Kidney epithelial cell (primary cell): ENCODE data around the gene PCDHGB3. TPM values are rescaled to one million over a fixed set of nuclear protein-coding genes. Genes with fewer than 3 reads are reported as not detected.
A peak's percentile ranks its signal among the peaks of the same experiment; 100 is the strongest.

ENCODE experiments used
- DNase-seq: peaks from one replicate; pipeline ENCODE4 v3.0.0-alpha.2; 2010; ENCODE audit warnings: low read depth
- H3K27me3 ChIP-seq: 2 replicates; pipeline ENCODE4 v1.6.0; 2011; ENCODE audit warnings: low read length; ENCODE audit not compliant: control insufficient read depth, insufficient read depth
- H3K36me3 ChIP-seq: 2 replicates; pipeline ENCODE4 v1.5.1; 2011; ENCODE audit warnings: low read length; ENCODE audit not compliant: control insufficient read depth, insufficient read depth
- H3K4me3 ChIP-seq: 2 replicates; pipeline ENCODE4 v1.5.1; 2011; ENCODE audit warnings: low read depth, mild to moderate bottlenecking, control low read depth, low read length
- total RNA-seq: library from RNA; depleted of rRNA; stranded (reverse); fragments of >200 nt; gene quantifications from 2 replicates; pipeline ENCODE4 v1.2.3, GENCODE V29; 2015
- TF ChIP-seq, protein P1 (sequence below): IDR thresholded peaks from 2 replicates; pipeline ENCODE4 v1.5.1; 2011; ENCODE audit warnings: mild to moderate bottlenecking, moderate library complexity, low read length, control low read depth, inconsistent platforms; ENCODE audit not compliant: insufficient read depth, poor library complexity, severe bottlenecking

PCDHGB3 gene
- total RNA-seq, 1 donor from 2014 or later = 1.3 TPM

DNA sequence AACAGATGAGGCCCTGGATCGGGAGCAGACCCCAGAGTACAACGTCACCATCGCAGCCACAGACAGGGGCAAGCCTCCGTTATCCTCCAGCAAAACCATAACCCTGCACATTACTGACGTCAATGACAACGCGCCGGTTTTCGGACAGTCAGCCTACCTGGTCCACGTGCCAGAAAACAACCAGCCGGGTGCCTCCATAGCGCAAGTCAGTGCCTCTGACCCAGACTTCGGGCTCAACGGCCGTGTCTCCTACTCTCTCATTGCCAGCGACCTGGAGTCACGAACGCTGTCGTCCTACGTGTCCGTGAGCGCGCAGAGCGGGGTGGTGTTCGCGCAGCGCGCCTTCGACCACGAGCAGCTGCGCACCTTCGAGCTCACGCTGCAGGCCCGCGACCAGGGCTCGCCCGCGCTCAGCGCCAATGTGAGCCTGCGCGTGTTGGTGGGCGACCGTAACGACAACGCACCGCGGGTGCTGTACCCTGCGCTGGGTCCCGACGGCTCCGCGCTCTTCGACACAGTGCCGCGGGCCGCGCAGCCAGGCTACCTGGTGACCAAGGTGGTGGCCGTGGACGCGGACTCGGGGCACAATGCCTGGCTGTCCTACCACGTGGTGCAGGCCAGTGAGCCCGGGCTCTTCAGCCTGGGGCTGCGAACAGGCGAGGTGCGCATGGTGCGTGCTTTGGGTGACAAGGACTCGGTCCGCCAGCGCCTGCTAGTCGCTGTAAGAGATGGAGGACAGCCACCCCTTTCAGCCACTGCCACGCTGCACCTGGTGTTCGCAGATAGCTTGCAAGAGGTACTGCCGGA, 49.2 kb downstream of the PCDHGB3 start:
- Histone ChIP-seq H3K27me3 (peaks cover 22% of the 10 kb centered on the region), H3K4me3 (no peak overlapping the region), H3K36me3 (peaks cover 1% of the 10 kb centered on the region)
- no peak for DNase-seq
- TF ChIP-seq, protein P1, sequence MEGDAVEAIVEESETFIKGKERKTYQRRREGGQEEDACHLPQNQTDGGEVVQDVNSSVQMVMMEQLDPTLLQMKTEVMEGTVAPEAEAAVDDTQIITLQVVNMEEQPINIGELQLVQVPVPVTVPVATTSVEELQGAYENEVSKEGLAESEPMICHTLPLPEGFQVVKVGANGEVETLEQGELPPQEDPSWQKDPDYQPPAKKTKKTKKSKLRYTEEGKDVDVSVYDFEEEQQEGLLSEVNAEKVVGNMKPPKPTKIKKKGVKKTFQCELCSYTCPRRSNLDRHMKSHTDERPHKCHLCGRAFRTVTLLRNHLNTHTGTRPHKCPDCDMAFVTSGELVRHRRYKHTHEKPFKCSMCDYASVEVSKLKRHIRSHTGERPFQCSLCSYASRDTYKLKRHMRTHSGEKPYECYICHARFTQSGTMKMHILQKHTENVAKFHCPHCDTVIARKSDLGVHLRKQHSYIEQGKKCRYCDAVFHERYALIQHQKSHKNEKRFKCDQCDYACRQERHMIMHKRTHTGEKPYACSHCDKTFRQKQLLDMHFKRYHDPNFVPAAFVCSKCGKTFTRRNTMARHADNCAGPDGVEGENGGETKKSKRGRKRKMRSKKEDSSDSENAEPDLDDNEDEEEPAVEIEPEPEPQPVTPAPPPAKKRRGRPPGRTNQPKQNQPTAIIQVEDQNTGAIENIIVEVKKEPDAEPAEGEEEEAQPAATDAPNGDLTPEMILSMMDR = no peak

DNA sequence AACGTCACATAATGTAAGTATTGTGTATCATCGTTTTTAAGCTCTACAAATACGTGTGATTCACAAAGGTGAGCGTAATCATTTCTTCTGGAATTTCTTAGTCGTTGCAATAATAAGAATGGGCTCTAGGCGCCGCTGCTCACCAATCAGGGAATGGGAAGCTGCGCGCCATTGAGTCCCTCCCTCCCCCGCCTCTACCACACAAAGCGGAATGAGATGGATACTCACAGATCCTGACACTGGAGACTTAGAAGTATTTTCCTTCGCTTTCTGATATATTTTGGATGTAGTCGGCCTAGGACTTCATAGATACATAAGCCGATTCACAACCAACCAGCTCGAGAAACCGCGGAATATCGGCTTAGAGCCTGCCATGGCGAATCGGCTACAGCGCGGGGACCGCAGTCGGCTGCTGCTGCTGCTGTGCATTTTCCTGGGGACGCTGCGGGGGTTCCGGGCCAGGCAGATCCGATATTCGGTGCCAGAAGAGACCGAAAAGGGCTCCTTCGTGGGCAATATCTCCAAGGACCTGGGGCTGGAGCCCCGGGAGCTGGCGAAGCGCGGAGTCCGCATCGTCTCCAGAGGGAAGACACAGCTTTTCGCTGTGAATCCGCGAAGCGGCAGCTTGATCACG, 50.9 kb downstream of the PCDHGB3 start, which contains the start of gene PCDHGA11:
Gene PCDHGA11, plus strand, starts transcription at position 197 of the 634 bp plus-strand sequence. Its CDS starts 177 bp downstream, at position 374.
- Histone ChIP-seq H3K4me3 (peak within 1 kb of the TSS; percentile 42), H3K36me3 (peaks cover 1% of the 10 kb centered on the region), H3K27me3 (peaks cover 19% of the 10 kb centered on the region)
- no peak for DNase-seq
- TF ChIP-seq, protein P1 = peak; percentile 46

DNA sequence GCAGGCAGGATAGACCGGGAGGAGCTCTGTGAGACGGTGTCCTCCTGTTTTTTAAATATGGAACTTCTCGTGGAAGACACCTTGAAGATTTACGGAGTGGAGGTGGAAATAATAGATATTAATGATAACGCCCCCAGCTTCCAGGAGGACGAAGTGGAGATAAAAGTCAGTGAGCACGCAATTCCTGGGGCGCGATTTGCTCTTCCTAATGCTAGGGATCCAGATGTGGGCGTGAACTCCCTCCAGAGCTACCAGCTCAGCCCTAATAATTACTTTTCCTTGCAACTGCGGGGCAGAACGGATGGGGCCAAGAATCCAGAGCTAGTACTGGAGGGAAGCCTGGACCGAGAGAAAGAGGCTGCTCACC, 51.4 kb downstream of the PCDHGB3 start:
- TF ChIP-seq, protein P1 = no peak
- DNase-seq = no peak
- peaks cover 1% of the 10 kb centered on the region for H3K36me3 ChIP-seq
- peak overlapping the region; percentile 42 for H3K4me3 ChIP-seq
- peaks cover 19% of the 10 kb centered on the region for H3K27me3 ChIP-seq

Other genes with a start within 250 kb of the PCDHGB3 start
- 0.42 and 0.48 TPM in 2 replicates for gene PCDHB4, start 248.4 kb upstream of the PCDHGB3 start, total RNA-seq
- gene PCDHB5, start 235.0 kb upstream of the PCDHGB3 start, total RNA-seq = 3.1 and 6.7 TPM in 2 replicates
- 0.67 and 0.68 TPM in 2 replicates for gene PCDHB6, start 220.2 kb upstream of the PCDHGB3 start, total RNA-seq
- gene PCDHB7, start 197.6 kb upstream of the PCDHGB3 start, total RNA-seq = 0.96 and 1.5 TPM in 2 replicates
- 0.34 and 0.84 TPM in 2 replicates for gene PCDHB8, start 192.5 kb upstream of the PCDHGB3 start, total RNA-seq
- 0.92 and 1.4 TPM in 2 replicates for gene PCDHB16, start 187.9 kb upstream of the PCDHGB3 start, total RNA-seq
- 0.71 and 0.82 TPM in 2 replicates for gene PCDHB9, start 183.1 kb upstream of the PCDHGB3 start, total RNA-seq
- 1.6 and 3.4 TPM in 2 replicates for gene PCDHB10, start 177.9 kb upstream of the PCDHGB3 start, total RNA-seq
- 1.8 and 3.1 TPM in 2 replicates for gene PCDHB11, start 170.6 kb upstream of the PCDHGB3 start, total RNA-seq
- 1.2 and 1.6 TPM in 2 replicates for gene PCDHB12, start 161.5 kb upstream of the PCDHGB3 start, total RNA-seq
- gene PCDHB13, start 156.3 kb upstream of the PCDHGB3 start, total RNA-seq = 1.9 and 3.1 TPM in 2 replicates
- 1.5 and 2.9 TPM in 2 replicates for gene PCDHB14, start 146.9 kb upstream of the PCDHGB3 start, total RNA-seq
- 2.3 and 3.0 TPM in 2 replicates for gene PCDHB15, start 124.8 kb upstream of the PCDHGB3 start, total RNA-seq
- gene SLC25A2, start 66.2 kb upstream of the PCDHGB3 start, total RNA-seq = not detected in 2 replicates
- gene TAF7, start 49.5 kb upstream of the PCDHGB3 start, total RNA-seq = 72.6 and 78.0 TPM in 2 replicates
- 0.67 and 0.68 TPM in 2 replicates for gene PCDHGA1, start 39.7 kb upstream of the PCDHGB3 start, total RNA-seq
- gene PCDHGA2, start 31.5 kb upstream of the PCDHGB3 start, total RNA-seq = 2.8 and 2.9 TPM in 2 replicates
- 2.4 and 2.6 TPM in 2 replicates for gene PCDHGA3, start 26.4 kb upstream of the PCDHGB3 start, total RNA-seq
- 1.6 and 1.7 TPM in 2 replicates for gene PCDHGB1, start 20.1 kb upstream of the PCDHGB3 start, total RNA-seq
- gene PCDHGA4, start 15.2 kb upstream of the PCDHGB3 start, total RNA-seq = 3.5 and 3.6 TPM in 2 replicates
- gene PCDHGB2, start 10.2 kb upstream of the PCDHGB3 start, total RNA-seq = 1.2 and 1.9 TPM in 2 replicates
- 0.58 and 1.5 TPM in 2 replicates for gene PCDHGA5, start 6.1 kb upstream of the PCDHGB3 start, total RNA-seq
- 1.7 and 3.1 TPM in 2 replicates for gene PCDHGA6, start 3.6 kb downstream of the PCDHGB3 start, total RNA-seq
- gene PCDHGA7, start 12.5 kb downstream of the PCDHGB3 start, total RNA-seq = 2.2 and 3.1 TPM in 2 replicates
- gene PCDHGB4, start 17.5 kb downstream of the PCDHGB3 start, total RNA-seq = 6.4 and 9.2 TPM in 2 replicates
- gene PCDHGA8, start 22.4 kb downstream of the PCDHGB3 start, total RNA-seq = 0.96 and 1.0 TPM in 2 replicates
- gene PCDHGB5, start 27.7 kb downstream of the PCDHGB3 start, total RNA-seq = 18.6 and 19.3 TPM in 2 replicates
- gene PCDHGA9, start 32.5 kb downstream of the PCDHGB3 start, total RNA-seq = 3.6 and 5.2 TPM in 2 replicates
- gene PCDHGB6, start 37.8 kb downstream of the PCDHGB3 start, total RNA-seq = 3.4 and 3.6 TPM in 2 replicates
- gene PCDHGA10, start 42.7 kb downstream of the PCDHGB3 start, total RNA-seq = 5.5 and 6.0 TPM in 2 replicates
- gene PCDHGB7, start 47.4 kb downstream of the PCDHGB3 start, total RNA-seq = 14.0 and 14.1 TPM in 2 replicates
- 6.7 and 7.4 TPM in 2 replicates for gene PCDHGA11, start 50.8 kb downstream of the PCDHGB3 start, total RNA-seq
- 2.1 and 3.6 TPM in 2 replicates for gene PCDHGA12, start 60.3 kb downstream of the PCDHGB3 start, total RNA-seq
- 41.9 and 47.3 TPM in 2 replicates for gene PCDHGC3, start 105.7 kb downstream of the PCDHGB3 start, total RNA-seq
- 0.62 and 1.1 TPM in 2 replicates for gene PCDHGC4, start 114.8 kb downstream of the PCDHGB3 start, total RNA-seq
- gene PCDHGC5, start 118.8 kb downstream of the PCDHGB3 start, total RNA-seq = 0.54 and 0.89 TPM in 2 replicates
- gene DIAPH1, start 248.8 kb downstream of the PCDHGB3 start, total RNA-seq = 99.7 and 103 TPM in 2 replicates